GM21528 (cell line): ENCODE measurements around the gene ADH4.
"Not testable (repeated sequence)": the region's sequence is repeated elsewhere in the genome, so short reads cannot be mapped to it uniquely, and the experiment has no call there.

ENCODE experiments used
- ATAC-seq: cut with Tn5 transposase; IDR thresholded peaks from one replicate; pipeline ENCODE4 v1.9.1; 2021; ENCODE audit warnings: mild to moderate bottlenecking, moderate library complexity; ENCODE audit not compliant: unreplicated experiment, low FRiP score

Gene ADH4

DNA sequence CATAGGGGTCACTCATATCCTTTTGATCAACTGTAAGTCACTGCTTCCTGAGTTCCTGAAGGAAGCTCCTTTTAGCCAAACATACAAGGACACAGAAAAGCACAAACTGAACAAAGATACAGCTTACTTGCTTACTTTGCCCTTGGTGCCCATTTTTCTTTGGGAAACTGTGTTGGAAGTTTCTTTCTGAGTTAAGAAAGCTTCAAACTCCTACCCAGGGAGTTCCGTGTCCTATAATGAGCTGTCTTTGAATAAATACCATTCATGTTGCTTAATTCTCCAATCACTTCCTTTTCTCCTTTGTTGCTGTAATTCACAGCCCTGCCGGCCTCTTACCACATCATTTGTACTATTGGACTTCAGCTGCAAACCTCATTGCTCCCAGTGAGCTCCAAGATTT lies at the start of gene ADH4:
Gene ADH4 (minus strand): TSS at position 228 of the 400 bp plus-strand sequence. CDS start 75 bp downstream, at position 153.
- ATAC-seq, result no peak

DNA sequence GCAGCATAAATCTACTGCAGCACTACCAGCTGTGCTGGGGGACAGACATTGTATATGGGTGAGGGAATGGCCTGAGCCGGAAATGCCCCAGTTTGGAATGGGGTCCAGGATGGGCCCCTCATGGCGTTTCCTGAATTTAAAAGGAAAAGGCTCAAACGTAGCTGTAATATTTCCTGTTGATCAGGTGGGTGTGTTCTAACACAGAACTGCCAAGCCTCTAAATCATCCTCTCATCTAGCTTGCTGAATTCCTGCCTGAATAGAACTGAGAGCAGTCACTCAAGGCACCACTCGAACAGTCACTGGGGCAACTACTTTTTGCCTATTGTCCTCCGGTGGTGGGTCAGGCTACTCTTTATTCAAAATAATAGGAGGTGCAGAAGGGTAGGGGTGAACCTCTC lies 46.2 kb upstream of the ADH4 start:
- no peak for ATAC-seq

DNA sequence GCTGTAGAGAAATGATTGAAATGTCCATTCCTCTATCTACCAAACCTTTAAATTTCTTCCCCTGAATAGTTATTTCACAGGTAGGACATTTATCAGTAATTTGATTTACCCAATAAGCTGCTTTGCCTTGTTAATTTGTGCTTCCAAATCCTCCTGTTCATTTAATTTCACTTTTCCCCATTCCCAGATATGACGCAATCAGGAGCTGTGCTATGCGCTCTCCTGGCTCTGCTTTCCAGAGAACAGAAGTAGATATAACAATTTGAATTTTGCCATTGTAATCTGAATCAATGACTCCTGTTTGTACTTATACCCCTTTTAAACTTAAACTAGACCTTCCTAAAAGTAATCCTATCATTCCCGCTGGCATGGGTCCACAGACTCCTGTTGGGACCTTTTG lies 45.8 kb upstream of the ADH4 start:
- not testable (repeated sequence) for ATAC-seq

DNA sequence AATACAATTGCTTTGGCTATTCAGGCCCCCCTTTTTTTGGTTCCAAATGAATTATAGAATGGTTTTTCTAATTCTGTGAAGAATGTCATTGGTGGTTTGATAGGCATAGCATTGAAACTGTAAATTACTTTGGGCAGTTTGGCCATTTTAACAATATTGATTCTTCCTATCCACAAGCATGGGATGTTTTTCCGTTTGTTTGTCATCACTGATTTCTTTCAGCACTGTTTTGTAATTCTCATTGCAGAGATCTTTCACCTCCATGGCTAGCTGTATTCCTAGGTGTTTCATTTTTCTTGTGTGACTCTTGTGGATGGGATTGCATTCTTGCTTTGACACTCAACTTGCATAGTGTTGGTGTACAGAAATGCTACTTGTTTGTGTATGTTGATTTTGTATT lies 41.9 kb upstream of the ADH4 start:
- no peak for ATAC-seq

DNA sequence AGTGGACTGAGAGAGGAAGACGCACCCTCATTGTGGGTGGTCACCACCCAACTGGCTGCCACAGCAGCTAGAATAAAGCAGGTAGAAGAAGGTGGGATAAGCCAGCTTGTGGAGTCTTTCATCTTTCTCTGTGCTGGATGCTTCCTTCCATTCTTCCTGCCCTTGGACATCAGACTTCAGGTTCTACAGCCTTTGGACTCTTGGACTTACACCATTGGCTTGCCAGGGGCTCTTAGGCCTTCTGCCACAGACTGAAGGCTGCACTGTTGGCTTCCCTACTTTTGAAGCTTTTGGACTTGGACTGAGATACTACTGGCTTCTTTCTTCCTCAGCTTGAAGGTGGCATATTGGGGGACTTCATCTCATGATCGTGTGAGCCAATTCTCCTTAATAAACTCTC lies 41.5 kb upstream of the ADH4 start:
- no peak for ATAC-seq

DNA sequence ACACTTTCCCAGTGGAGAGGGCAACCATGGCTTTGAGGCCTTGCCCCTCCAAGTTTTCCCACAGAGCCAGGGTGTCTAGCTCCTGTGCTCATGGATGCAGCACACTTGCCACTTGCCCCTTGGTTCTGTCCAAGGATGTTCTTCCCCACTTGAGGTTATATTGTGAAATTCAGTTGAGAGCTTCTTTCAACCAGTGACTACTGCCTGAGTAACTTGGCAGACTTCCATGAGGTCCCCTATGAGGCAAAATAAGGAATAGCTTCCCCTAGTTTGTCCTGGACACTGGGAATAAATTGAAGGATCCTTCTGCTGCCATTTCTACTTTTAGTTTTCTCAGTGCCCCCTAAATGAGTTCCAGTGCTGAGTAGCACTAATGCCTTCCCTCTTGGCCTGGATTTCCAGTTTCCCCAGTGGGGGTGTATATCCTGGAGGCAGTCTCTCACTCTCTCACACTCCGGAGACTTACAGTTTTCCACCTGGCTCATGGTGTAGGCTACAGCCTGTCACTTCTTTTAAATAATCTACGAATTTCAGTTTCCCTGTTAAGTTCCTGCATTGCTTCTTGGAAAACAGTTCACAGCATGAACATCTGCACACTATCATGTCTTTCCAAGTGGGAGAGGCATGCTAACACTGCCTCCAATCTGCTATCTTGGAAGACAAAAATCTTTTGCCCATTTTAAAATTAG lies 36.4 kb upstream of the ADH4 start:
- no peak for ATAC-seq

DNA sequence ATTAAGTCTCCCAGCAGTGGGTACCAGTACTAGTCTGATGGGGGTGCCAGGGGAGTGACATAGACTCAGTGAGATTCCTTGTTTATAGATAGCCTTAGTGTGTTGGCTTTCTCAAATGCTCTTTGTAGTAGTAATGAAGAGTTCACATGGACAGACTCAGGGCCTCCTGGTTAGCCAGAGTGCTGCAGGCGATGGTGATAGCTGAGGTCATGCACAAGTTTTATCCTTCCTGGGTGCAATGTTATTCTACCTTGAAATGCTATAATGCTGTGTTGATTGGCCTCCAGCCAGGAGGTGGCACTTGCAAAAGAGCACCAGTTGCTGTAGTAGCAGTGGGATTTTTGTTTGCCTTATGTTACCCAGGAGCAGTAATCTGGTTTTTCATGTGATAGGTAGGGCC lies 35.5 kb upstream of the ADH4 start:
- no peak for ATAC-seq

DNA sequence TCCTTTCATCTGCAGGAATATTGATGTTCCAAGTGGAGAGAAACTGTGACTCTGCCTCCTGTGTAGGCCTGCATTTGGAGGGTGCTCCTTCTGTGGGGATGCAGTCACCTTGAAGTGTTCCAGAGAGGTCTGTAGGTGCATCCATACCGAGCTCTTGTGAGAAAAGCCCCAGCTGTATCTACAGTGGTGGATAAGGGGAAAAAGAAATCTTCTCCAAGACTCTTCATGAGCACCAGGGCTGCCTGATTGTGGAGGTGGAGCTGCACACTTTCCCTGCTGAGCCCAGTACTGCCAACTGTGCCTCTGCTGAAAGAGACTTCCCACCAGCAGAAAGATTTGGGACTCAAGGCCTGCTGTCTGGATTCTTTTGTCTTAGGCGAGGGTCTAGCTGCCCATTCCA lies 35.1 kb upstream of the ADH4 start:
- no peak for ATAC-seq

DNA sequence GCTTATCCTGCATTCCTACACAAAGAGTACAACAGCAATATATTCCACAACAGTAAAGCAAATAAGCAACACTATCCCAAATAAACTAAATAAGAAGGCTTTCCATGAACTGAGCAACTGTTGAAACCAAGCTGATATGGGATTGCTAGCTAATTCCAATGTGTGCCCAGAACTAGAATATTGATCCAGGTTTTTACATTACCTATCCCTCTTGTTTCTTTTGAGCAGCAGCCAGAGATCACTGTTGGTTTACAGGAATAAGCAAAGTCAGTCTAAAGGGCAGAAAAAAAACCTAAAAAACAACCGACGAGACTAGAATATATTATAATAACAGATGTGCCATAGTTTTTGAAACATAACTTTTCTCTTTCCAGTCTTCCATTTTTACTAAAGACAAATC lies 22.4 kb upstream of the ADH4 start:
- ATAC-seq, result no peak

DNA sequence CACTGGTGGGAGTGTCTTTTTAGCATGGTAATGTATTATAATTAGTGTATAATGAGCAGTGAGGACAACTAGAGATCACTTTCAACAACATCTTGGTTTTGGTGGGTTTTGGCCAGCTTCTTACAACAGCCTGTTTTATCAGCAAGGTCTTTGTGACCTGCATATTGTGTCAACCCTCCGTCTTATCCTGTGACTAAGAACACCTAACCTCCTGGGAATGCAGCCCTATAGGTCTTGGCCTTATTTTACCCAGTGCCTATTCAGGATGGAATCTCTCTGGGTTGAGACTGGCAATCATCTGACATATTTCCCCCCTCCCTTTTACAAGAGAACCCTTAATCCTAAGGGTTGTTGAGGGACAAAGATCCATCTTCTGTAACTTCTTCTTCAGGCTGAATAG lies 21.9 kb upstream of the ADH4 start:
- ATAC-seq, result no peak

DNA sequence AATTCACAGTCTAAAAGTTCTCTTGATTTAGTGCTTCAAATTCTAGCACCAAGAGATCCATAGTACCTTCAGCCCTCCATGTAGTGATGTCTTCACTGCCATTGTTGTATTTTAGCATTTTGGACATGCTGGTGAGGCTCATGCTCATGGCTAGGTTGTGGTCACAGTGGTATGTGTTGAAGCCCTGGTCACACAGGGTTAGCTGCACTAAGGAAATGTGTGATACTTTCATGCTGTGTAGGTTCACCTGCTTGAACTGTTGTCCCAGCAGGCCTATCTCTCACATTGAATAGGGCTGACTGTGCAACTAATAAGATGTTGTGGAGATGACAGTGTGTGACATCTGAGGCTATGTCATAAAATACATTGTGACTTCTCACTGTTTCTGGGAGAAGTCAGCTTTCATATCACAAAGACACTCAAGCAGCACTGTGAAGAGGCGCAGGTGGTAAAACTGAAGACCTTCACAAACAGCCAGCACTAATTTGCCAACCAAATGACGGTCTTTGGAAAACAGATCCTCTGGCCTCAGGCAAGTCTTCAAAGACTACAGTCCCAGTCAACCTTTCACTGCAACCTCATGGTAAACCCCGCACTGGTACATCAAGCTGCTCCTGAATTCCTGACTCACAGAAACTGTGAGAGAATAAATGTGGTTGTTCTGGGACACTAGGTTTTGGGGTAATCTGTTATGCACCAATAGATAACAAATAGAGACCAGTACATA lies 17.4 kb upstream of the ADH4 start:
- no peak for ATAC-seq

DNA sequence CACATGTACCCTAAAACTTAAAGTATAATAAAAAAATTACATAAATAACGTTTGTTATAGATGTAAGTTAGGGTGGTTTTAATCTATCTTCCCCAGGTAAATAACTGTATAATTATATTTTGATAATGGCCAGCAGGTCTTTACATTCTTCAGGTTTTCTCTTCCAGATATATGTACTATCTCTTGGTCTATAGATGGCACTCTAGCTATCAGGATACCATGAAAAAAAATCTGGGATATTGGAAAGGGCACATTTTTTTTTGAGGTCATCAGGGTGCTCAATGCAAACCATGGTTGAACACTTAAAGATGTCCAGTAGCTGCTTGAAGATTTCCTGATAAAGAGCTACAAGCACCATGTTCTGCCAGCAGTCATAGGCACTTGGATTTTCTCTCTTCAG lies 15.6 kb upstream of the ADH4 start:
- no peak for ATAC-seq

DNA sequence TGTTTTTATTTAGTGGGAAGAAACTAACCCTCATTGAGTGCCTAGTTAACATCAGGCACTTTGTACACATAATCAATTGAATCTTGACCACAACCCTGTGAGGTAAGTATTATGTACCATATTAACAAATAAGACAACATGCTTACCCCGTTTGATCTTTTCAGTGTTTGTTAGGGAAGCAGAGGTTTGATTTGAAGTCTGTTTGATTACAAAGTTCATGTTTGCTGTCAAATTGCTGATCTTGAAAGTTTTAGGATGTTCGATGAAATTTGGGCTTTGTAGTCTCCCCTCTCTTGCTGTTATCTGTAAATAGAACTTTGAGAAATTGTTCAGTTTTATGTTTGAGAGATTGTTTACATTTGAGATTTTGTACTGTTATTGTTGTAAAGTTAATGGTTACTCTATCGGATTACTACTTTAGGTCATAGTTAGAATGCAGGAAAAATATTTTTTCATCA lies 13.4 kb upstream of the ADH4 start:
- ATAC-seq, result no peak

DNA sequence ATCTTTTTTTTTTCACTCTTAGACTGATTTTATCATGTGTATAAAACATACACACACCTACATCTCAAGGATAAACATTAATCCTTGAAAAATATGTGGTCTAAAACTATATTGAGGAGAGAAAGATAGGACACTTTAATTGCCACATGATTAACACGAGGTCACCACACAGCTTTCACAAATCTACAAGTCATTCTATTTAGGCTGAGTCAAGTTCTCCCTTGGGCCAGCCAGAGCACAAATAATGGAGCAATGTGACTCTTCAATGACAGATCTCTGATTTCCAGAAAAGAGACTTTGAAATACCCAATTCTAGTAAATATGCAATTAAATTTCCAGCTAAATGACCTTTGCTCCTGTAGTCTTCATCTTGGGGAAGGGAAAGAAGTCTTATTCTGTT lies 12.9 kb upstream of the ADH4 start:
- no peak for ATAC-seq

DNA sequence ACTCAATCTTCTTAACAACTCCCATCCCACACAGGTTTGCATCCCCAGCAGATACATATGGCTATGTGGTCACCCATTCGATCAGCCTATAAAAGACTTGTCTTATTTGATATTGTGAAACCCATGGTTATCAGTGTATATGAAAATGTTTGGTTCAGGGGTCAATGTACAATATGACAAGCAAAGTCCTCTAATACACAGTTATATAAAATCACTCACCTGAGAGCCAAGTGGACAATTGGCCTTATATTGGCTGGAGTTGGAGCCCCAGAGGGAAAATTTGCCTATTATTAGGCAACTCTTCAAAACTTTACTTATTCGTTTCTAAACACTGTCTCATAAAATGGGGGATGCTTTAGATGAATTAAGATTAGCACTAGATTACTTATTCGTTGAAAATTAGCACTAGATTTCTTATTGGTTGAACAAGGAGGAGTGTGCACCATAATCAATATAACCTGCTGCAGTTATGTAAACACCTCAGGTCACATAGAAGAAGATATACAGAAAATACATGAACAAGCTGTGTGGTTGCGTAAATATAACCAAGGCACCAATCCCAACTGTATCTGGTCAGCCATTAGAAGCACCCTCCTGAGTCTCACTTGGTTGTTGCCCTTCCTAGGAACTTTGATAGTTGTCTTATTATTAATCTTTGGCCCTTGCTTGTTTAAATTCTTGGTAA lies 10.7 kb upstream of the ADH4 start:
- no peak for ATAC-seq

DNA sequence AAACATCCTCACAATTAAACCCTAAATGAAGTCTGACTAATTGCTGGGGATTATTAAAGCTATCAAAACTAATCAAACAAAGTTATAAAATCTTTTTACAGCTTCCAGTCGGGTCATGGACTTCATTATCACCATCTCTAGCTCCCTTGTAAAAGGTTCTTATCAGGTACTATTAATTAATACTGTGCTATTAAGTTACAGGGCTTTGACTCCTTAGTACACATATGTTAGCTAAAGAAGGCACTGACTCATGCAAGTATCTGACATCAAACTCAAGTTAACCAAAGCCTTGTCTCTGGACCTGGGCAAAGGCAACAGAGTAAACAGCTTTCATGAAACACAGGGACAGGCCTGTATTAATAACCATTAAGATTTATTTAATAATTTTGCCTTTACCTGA lies 7.9 kb upstream of the ADH4 start:
- ATAC-seq, result no peak

DNA sequence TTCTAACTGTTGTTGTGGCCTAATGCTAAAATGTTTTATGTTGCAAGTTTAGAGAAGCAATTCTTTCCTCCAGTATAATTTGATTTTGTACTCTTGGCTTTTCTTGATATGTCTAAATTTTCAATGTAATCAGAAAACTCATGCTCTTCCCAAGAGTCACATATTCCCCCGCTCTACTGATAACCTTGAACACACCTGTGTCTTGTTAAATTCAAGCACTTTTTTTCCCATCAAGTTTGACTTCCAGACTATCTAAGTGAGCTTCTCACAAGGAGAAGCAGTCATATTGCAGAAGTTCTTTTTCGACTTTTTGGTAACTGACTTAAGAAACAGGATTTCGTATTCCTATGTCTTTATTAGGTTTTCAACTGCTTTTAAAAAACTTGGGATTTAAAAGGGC lies 7.4 kb upstream of the ADH4 start:
- no peak for ATAC-seq

DNA sequence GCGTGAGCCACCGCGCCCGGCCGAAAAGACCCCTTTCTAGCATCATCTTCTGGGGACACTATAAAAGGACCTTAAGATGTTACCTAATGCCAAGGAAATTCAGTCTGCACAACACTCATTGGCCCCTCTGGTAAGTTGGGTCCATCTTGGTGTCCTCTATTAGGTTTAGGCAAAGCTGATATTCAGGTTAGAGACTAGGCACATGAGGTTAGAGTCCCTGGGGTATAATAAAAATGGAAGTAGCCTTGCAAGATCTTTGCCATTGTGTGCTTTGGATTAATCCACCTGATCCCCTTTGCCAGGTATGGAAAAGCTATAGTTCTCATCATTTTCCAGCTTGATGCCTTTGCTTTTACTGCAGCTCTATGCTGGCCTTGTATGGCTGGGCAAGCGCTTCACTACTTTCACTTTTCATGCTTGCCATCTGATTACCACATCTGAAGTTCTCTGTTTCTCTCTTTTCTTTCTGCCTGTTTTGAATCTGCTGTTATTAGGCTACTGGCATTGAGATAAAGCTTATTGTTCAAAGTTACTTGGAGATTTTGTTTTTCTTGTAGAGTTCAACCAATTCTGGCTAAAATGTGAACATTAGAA lies 5.4 kb upstream of the ADH4 start:
- ATAC-seq, result no peak

DNA sequence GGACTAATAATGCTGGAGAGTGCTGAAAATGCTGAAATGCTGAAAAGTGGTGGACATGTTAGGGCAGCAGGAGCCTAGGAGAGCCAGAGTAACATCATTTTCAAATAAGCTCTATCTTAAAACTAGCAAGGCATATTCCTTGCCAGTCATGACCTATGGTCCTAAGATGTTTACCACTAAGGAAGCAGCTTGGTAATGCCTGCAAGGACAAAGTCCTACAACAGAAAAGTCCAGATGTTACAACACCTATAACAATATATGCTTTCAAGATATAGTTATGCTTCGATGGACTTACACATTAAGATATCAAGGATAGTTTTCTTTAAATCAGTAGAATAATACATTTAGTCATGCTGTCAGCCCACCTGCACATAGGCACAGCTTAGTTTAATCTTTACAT lies 4.5 kb upstream of the ADH4 start:
- no peak for ATAC-seq

DNA sequence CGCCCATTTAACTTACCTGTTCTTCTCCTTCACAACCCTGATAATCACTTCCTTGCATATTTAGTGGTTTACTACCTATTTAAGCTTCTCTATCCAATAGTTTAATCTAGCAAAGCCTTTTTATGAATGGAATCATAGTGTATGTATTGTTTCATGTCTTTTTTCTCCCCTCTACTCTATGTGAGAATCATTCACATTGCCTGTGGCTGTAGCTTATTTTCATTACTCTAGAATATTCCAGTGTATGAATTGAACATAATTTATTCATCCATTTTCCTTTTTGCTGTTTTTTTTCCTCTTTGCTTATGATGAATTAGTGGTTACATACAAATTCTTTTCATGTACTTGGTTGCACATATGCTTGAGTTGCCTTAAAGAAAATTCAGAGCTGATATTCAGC lies 490 bp upstream of the ADH4 start:
- no peak for ATAC-seq

DNA sequence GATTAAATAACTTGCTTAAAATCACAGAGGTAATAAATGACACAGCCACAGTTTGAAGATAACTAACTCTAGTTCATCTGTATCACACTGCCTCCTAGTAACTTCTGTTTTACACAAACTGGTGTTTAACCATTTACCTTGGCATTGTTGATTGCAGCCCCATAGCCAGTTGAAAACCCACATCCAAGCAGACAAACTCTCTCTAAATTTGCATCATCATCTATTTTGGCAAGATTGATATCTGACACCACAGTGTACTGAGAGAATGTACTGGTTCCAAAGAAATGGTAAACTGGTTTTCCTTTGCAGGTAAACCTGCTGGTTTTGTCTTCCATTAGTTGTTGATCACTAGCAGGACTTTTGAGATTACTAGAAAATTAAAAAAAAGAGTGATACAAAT lies 7.8 kb downstream of the ADH4 start:
- ATAC-seq, result no peak
